GM18870 (cell line): Measurements from ENCODE around the gene WDR33.

Experiments used
- ATAC-seq: cut with Tn5 transposase; IDR thresholded peaks from one replicate; pipeline ENCODE4 v1.9.1; 2021; ENCODE audit warnings: moderate library complexity; ENCODE audit not compliant: unreplicated experiment

Gene WDR33

DNA sequence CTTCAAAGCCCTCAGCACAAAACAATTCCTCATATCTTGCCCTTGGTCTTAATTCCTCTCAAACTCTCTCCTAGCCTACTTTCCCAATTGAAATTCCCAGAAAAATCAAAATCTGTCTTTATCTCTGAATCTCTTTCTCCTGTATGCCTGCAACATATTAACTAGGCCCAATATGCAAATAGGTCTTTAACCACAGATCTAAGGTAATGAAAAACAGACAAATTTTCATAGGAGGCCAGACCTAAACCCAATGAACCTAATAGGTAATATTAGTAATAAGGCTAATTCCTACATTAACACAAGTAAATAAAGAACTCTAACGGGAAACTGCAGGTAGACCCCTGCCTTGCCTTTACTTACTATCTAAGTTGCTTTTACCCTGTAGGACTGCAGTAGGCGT is 41.4 kb downstream of the WDR33 start:
- ATAC-seq: no peak

DNA sequence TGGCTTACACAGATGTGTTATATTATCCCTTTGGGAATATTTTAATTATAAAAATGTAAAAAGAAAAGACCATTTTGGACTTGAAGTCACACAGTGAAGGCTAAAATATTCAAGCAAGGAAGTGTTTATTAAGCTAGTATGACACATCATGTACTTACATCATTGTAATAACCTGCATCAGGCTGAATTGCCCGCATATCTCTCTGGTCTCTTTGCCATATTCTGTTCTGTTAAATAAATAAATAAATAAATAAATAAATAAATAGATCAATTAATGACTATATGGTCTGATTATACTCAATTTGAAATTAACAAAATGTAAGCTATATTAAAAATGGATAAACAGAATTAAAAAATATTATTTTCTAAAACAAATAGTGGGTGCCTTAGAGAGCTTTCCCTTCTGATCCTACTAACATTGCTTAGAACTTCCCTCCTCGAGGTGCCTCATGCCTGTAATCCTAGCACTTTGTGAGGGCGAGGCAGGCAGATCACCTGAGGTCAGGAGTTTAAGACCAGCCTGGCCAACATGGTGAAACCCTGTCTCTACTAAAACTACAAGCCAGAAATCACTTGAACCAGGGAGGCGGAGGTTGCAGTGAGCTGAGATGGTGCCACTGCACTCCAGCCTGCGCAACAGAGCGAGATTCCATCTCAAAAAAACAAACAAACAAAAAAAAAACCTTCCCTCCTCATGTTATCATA is 42.0 kb downstream of the WDR33 start:
- ATAC-seq: no peak

GRCh38 chr2:127763776-127764175 is 47.2 kb downstream of the WDR33 start:
- ATAC-seq: no peak

DNA sequence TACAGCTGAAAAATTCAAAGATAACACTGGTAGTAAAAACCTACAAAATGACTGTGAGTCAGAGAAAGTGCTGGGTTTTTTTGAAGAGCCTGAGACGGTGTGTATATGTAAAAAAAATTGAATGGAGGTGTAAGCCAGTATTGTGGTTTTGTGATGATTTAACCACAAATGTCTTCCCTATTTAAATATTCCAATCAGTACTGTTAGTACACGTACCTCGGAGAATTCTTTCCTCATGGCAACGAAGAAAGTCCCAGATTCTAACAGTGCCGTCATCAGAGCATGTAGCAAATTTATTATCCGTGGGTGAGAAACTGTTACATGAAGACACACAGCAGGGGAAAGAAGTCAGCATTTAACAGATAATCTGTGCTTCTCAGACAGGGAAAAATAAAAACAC is 48.1 kb downstream of the WDR33 start:
- ATAC-seq: no peak

DNA sequence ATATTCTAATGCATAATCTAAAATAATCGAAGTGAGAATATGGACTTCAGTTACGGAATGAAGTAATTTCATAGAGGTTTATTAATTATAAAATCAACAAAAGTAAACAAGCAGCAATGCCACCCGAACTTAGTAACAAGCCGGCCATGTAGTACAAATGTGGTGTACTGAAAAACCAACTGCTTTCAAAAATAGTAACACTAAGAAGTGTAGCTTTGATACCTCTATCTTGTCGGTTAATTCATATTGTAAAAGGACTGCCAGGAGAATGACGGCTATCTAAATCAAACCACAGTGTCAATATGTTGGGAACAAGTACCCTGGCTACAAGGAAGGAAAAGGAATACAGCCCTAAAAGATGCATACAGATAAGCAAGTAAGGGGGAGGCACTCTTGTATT is 48.5 kb downstream of the WDR33 start:
- no peak for ATAC-seq

- no peak for ATAC-seq
Measured at GRCh38 chr2:127759931-127760330, 51.0 kb downstream of the WDR33 start.

- no peak for ATAC-seq
Measured at GRCh38 chr2:127754186-127754585, 56.8 kb downstream of the WDR33 start.

DNA sequence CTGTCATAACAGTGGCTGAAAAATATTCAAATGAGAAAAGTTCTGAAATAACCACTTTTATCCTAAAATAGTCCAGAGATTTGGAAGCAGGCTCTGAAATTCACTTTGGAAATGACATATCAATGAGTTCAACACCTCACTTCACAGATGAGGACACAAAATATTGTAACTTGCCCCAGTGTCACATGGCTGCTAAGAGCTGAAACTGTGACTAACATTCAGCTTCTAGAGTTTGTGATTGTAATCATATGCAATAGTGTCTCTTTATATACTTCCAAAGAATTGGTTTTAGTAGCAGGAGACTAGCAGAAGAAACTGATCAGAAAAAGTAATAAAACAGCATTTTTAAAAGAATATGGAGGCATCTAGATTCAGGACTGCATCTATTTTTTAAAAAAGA is 57.6 kb downstream of the WDR33 start:
- no peak for ATAC-seq

DNA sequence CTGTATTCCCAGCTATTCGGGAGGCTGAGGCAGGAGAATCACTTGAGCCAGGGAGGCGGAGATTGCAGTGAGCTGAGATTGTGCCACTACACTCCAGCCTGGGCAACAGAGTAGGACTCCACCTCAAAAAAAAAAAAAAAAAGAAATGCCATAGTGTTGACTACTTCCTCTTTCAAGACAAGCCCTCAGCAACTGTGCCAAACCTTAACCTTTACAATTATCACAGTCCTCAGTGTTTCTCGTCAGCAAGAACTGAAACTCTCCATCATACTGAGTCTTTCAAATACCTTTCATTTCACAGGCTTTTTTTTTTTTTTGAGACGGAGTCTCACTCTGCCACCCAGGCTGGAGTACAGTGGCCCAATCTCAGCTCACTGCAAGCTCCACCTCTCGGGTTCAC is 61.4 kb downstream of the WDR33 start:
- ATAC-seq: peak; percentile 99

DNA sequence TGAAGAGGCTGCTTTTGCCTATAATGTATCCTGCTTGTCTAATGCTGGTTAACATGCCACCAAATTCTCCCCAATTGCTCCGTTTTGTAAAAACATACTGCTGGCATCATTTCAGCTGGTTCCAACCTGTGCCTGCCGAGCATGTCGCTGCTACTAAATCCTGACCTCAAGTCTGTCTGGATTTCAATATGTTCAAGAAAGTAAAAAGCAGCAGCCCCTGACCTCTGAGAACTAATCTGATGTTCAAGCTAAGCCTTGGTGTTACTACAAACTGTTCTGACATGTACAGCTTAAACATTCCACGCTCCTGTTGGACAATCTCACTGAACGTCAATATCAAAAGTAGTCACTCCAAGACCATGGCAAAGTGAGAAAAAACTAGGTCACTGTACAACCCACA is 63.4 kb downstream of the WDR33 start:
- no peak for ATAC-seq

DNA sequence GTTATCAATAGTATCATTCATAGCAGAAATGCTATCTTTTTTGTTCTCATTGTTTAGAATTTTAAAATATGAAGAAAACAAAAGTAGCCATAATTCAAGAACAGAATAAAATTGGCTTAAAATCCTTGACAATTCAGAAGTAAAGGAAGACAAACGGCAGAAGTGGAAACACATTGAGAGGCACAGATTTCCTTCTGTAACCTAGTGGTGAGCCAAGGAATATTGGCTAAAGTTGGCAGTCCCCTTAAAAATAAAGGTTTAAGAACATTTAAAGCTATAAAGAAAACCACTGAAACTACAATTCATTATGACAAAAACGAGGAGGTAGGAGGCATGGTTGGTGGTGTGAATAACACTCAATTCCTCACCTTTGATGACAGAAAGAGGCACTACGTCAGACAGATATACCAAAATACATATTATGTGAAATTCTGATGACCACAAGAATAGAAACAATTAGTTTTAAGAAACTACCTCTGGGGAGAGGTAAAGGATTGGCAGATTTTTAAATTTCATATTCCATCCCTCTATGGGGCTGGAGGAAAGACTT is 67.4 kb downstream of the WDR33 start:
- ATAC-seq: no peak

GRCh38 chr2:127740665-127741288 is 70.2 kb downstream of the WDR33 start:
- ATAC-seq: no peak

GRCh38 chr2:127739800-127740199 is 71.2 kb downstream of the WDR33 start:
- ATAC-seq: no peak

- ATAC-seq: no peak
Measured at GRCh38 chr2:127737892-127738291, 73.1 kb downstream of the WDR33 start.

- peak; percentile 66 for ATAC-seq
Measured at GRCh38 chr2:127735537-127736399, 75.2 kb downstream of the WDR33 start.

- no peak for ATAC-seq
Measured at GRCh38 chr2:127735044-127735443, 75.9 kb downstream of the WDR33 start.

- no peak for ATAC-seq
Measured at GRCh38 chr2:127733816-127734537, 77.0 kb downstream of the WDR33 start.

- ATAC-seq: no peak
Measured at GRCh38 chr2:127733113-127733815, 77.7 kb downstream of the WDR33 start.

- no peak for ATAC-seq
Measured at GRCh38 chr2:127726158-127726880, 84.7 kb downstream of the WDR33 start.

GRCh38 chr2:127722807-127723206 is 88.2 kb downstream of the WDR33 start:
- ATAC-seq: no peak
